C4-2B (cell line): ENCODE measurements around the gene UNC5C.

Experiments used
- ZFX ChIP-seq: fragments of 450-650 bp; IDR thresholded peaks from 2 replicates; pipeline ENCODE4 v1.6.1; 2017
- TF ChIP-seq, protein P1 (sequence below): fragments of 450-650 bp; conservative IDR thresholded peaks from 2 replicates; pipeline ENCODE4 v1.5.1; 2017; ENCODE audit warnings: mild to moderate bottlenecking

DNA sequence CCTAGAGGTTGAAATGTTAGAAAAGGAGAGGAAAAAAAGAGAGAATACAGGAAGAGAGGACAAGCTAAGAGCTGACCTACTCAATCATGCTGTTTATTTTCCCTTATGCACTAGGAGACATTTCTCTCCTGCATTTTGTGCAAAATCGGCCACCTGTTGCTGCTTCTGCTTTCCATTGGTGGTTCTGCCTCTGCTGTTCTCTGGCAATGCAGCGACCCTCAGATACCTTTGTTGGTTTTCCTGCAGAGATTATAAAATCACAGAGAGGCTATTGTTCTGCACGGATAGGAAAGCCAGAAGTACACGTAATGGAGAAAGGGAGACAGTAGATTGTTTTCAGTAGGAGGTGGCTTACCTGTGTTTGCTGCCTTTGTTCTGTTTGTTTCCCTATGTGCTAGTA is 108.9 kb downstream of the UNC5C start:
- TF ChIP-seq, protein P1, sequence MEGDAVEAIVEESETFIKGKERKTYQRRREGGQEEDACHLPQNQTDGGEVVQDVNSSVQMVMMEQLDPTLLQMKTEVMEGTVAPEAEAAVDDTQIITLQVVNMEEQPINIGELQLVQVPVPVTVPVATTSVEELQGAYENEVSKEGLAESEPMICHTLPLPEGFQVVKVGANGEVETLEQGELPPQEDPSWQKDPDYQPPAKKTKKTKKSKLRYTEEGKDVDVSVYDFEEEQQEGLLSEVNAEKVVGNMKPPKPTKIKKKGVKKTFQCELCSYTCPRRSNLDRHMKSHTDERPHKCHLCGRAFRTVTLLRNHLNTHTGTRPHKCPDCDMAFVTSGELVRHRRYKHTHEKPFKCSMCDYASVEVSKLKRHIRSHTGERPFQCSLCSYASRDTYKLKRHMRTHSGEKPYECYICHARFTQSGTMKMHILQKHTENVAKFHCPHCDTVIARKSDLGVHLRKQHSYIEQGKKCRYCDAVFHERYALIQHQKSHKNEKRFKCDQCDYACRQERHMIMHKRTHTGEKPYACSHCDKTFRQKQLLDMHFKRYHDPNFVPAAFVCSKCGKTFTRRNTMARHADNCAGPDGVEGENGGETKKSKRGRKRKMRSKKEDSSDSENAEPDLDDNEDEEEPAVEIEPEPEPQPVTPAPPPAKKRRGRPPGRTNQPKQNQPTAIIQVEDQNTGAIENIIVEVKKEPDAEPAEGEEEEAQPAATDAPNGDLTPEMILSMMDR = no peak
- no peak for TF ChIP-seq ZFX
